Amniotic epithelial cell (primary cell): ENCODE data around the gene CXCL1.

Source experiments
- DNase-seq: peaks from one replicate; pipeline ENCODE4 v3.0.0-alpha.2; 2010; ENCODE audit warnings: low read depth

CXCL1 gene

DNA sequence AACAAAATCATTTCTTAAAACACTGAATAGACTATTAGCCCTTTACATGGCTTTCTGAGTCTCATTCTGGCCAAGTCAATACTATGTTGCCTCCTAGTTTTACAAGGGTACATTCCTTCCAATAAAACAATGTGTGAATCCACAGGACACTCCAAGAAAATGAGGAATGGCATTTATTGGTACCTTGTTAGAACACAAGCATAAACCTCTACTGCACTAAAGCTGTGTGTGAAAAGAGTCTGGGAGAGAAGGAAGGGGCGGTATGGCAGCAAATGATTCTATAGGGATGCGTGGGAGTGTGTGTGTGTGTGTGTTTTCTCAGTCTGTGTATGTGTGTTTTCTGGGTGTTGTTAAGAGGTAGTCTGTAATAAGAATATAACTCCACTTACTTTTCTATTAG lies 48.9 kb downstream of the CXCL1 start:
- DNase-seq: no peak

DNA sequence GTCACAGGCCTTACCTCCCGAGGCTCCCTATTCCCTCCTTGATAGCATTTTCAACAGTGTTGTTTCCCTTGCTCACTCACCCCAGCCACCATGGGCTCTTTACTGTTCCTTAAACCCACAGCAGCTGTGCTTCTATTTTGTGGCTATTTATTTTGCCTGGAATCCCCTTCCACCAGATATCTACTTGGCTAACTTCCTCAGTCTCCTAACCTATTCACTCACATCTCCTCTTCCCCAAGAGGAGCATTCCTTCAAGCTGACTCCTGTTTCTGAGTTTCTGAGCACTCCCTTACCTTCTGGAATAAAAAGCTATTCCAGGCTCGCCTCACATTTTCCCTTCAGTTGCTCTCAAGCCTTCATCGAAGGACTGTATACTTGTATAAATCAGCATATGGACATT lies 50.5 kb downstream of the CXCL1 start:
- DNase-seq: peak; percentile 53
